ENCODE data around the gene TMCO2. TPM values are rescaled to one million over a fixed set of nuclear protein-coding genes. Genes with fewer than 3 reads are reported as not detected.

The TMCO2 gene
- total RNA-seq (2014; rRNA removed; shearing (Covaris generic)) = not detected in 2 replicates
- not detected in 2 replicates for polyA plus RNA-seq (2016; fragmentation: Nextera tagmentation; extraction: Ambion mirVana)
- long read RNA-seq = 0 reads

DNA sequence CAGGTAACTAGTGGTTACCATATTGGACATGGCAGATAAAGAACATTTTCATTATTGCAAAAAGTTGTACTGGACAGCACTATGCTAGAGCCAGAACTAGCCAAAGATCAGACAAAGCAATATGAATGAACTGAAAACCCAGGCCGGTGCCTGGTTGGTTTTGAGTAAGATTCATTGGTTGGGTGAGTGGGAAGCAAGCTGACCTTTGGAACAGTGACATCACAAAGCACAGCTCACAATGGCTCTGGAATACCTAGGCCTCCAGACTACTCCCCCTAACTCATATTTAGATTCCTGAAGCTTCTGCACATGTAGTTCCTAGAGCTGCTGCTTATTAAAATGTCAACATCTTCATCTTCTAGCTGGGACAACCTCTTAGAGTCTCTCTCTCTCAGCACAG, at the start of gene TMCO2:
Gene TMCO2 (plus strand): TSS at position 283 of the 400 bp plus-strand sequence. CDS start 57 bp downstream, at position 340.
- H3F3A ChIP-seq (replicated peaks; ENCODE audit: low read depth) = no peaks in the 10 kb centered on the region
- no peaks in the 10 kb centered on the region for H4K20me1 ChIP-seq (replicated peaks; ENCODE audit: insufficient read depth)
- TF ChIP-seq CREB1 (CRISPR knock-in tag; IDR thresholded peaks at IDR 0.05; ENCODE audit: low read depth) = no peak
- TF ChIP-seq, protein P1, sequence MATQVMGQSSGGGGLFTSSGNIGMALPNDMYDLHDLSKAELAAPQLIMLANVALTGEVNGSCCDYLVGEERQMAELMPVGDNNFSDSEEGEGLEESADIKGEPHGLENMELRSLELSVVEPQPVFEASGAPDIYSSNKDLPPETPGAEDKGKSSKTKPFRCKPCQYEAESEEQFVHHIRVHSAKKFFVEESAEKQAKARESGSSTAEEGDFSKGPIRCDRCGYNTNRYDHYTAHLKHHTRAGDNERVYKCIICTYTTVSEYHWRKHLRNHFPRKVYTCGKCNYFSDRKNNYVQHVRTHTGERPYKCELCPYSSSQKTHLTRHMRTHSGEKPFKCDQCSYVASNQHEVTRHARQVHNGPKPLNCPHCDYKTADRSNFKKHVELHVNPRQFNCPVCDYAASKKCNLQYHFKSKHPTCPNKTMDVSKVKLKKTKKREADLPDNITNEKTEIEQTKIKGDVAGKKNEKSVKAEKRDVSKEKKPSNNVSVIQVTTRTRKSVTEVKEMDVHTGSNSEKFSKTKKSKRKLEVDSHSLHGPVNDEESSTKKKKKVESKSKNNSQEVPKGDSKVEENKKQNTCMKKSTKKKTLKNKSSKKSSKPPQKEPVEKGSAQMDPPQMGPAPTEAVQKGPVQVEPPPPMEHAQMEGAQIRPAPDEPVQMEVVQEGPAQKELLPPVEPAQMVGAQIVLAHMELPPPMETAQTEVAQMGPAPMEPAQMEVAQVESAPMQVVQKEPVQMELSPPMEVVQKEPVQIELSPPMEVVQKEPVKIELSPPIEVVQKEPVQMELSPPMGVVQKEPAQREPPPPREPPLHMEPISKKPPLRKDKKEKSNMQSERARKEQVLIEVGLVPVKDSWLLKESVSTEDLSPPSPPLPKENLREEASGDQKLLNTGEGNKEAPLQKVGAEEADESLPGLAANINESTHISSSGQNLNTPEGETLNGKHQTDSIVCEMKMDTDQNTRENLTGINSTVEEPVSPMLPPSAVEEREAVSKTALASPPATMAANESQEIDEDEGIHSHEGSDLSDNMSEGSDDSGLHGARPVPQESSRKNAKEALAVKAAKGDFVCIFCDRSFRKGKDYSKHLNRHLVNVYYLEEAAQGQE (IDR thresholded peaks at IDR 0.05; ENCODE audit: unreplicated experiment) = no peak
- no peaks in the 10 kb centered on the region for H3K79me2 ChIP-seq (replicated peaks; ENCODE audit: insufficient read depth)
- no peaks in the 10 kb centered on the region for H3K36me3 ChIP-seq (ENCODE audit: insufficient read depth)
- Mint-ChIP-seq H3K27me3 (ENCODE audit: insufficient read depth, low read depth, poor library complexity) (peaks cover 3% of the 10 kb centered on the region), H3K4me3 (no peak within 1 kb of the TSS), H3K4me1 (no peaks in the 10 kb centered on the region), H3K27ac (no peak within 1 kb of the TSS), H3K9me3 (no peaks in the 10 kb centered on the region), H3K36me3 (ENCODE audit: low read depth) (no peaks in the 10 kb centered on the region)
- ATAC-seq = no peak
- H3K4me1 ChIP-seq (ENCODE audit: insufficient read depth) = no peaks in the 10 kb centered on the region
- H3K9me2 ChIP-seq (ENCODE audit: insufficient read depth) = no peaks in the 10 kb centered on the region
- no peak within 1 kb of the TSS for H3K4me3 ChIP-seq
- 0 out of 2 replicates have a peak within 1 kb of the TSS, but pooled peaks have one; percentile 12 for H2AFZ ChIP-seq
- H3K4me2 ChIP-seq = no peak within 1 kb of the TSS
- DNase-seq (ENCODE audit: low spot score) = no peak
- no peaks in the 10 kb centered on the region for H3K27me3 ChIP-seq (ENCODE audit: insufficient read depth)
- H3K27ac ChIP-seq (ENCODE audit: low read depth) = no peak within 1 kb of the TSS

DNA sequence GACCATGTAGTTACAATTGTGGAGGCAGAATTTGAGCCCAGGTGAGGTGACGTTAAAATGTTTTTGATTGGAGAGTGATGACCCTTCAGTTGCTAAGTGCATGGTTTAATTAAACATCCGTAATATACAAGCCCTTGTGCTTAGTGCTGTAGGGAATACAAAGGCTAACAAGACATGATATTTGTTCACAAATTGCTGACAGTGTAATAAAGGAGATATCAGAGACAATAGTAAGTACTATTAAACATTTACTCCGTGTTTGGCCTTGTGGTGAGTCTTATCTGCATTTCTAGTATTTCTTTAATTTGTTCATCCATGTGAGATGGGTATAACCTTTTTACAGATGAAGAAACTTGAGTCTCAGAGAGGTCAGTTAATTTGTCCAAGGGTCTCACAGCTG, 48.6 kb upstream of the TMCO2 start:
- Mint-ChIP-seq H3K27me3 (ENCODE audit: insufficient read depth, low read depth, poor library complexity) (no peaks in the 10 kb centered on the region), H3K27ac (no peak overlapping the region), H3K9me3 (no peaks in the 10 kb centered on the region), H3K36me3 (ENCODE audit: low read depth) (peaks cover 10% of the 10 kb centered on the region; the same call in 2 of the 3 replicates), H3K4me1 (no peaks in the 10 kb centered on the region), H3K4me3 (no peak overlapping the region)
- TF ChIP-seq POLR2AphosphoS5 (IDR thresholded peaks at IDR 0.05; ENCODE audit: low read depth) (no peak), CREB1 (CRISPR knock-in tag; IDR thresholded peaks at IDR 0.05; ENCODE audit: low read depth) (no peak), EZH2phosphoT487 (IDR thresholded peaks at IDR 0.05; ENCODE audit: unreplicated experiment) (no peak)
- Histone ChIP-seq H3K27ac (ENCODE audit: low read depth) (no peak overlapping the region), H3K79me2 (replicated peaks; ENCODE audit: insufficient read depth) (no peaks in the 10 kb centered on the region), H3K4me3 (no peak overlapping the region), H3K4me2 (no peak overlapping the region), H4K20me1 (replicated peaks; ENCODE audit: insufficient read depth) (peaks cover 11% of the 10 kb centered on the region), H2AFZ (no peak overlapping the region), H3K36me3 (ENCODE audit: insufficient read depth) (no peaks in the 10 kb centered on the region), H3K9me2 (ENCODE audit: insufficient read depth) (no peaks in the 10 kb centered on the region), H3K27me3 (ENCODE audit: insufficient read depth) (no peaks in the 10 kb centered on the region), H3F3A (replicated peaks; ENCODE audit: low read depth) (no peaks in the 10 kb centered on the region), H3K4me1 (ENCODE audit: insufficient read depth) (no peaks in the 10 kb centered on the region)
- DNase-seq (ENCODE audit: low spot score) (no peak), ATAC-seq (no peak)

DNA sequence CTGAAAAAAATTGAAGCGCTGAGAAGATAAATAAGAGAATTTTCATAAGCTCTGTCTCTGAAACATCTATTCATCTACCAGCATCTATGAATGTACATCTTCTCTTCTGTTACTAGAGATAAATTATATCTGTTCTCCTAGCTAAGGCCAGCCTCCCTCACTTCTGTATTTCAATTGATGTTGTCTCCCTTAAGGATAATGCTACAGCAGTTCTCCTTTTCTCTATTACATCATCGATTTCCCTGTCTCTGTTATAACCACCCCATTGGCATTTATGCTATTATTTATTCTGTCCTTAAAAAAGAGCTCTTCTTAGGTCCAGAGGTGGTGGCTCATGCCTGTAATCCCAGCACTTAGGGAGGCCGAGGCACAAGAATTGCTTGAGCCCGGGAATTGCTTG, 42.9 kb upstream of the TMCO2 start:
- Histone ChIP-seq H2AFZ (no peak overlapping the region), H3K9me2 (ENCODE audit: insufficient read depth) (no peaks in the 10 kb centered on the region), H3K4me1 (ENCODE audit: insufficient read depth) (no peaks in the 10 kb centered on the region), H3K36me3 (ENCODE audit: insufficient read depth) (no peaks in the 10 kb centered on the region; the same call in 1 of the 2 replicates), H3K27me3 (ENCODE audit: insufficient read depth) (no peaks in the 10 kb centered on the region), H3K4me3 (no peak overlapping the region), H3K79me2 (replicated peaks; ENCODE audit: insufficient read depth) (0 out of 2 replicates have a peak, but pooled peaks cover 2% of the 10 kb centered on the region), H3K27ac (ENCODE audit: low read depth) (no peak overlapping the region), H4K20me1 (replicated peaks; ENCODE audit: insufficient read depth) (peaks cover 14% of the 10 kb centered on the region), H3K4me2 (no peak overlapping the region), H3F3A (replicated peaks; ENCODE audit: low read depth) (no peaks in the 10 kb centered on the region)
- TF ChIP-seq CREB1 (CRISPR knock-in tag; IDR thresholded peaks at IDR 0.05; ENCODE audit: low read depth) (no peak), JUNB (IDR thresholded peaks at IDR 0.05; ENCODE audit: unreplicated experiment) (no peak)
- no peak for ATAC-seq
- no peaks in the 10 kb centered on the region for H3K27me3 Mint-ChIP-seq (ENCODE audit: insufficient read depth, low read depth, poor library complexity)
- H3K9me3 Mint-ChIP-seq = no peaks in the 10 kb centered on the region
- no peaks in the 10 kb centered on the region for H3K4me1 Mint-ChIP-seq
- no peak overlapping the region; the same call in 1 of the 2 replicates for H3K27ac Mint-ChIP-seq
- no peak for DNase-seq (ENCODE audit: low spot score)
- H3K4me3 Mint-ChIP-seq = no peak overlapping the region
- peaks cover 13% of the 10 kb centered on the region; the same call in 2 of the 3 replicates for H3K36me3 Mint-ChIP-seq (ENCODE audit: low read depth)

Data from GM23338 (cell line).